ENCODE measurements around the gene ZNF609. TPM values are rescaled to one million over a fixed set of nuclear protein-coding genes. Genes with fewer than 3 reads are reported as not detected.

ZNF609 gene
- total and polyA plus RNA-seq, 4 donors: 8.1 to 54.2 (median 22.0) TPM

- peaks cover 0 to 2% (median 0%) of the 10 kb centered on the region in 4 donors for H3K36me3 ChIP-seq (ENCODE audit: control insufficient read depth in 4 of 4, insufficient read depth in 4 of 4, low read length in 4 of 4)
- TF ChIP-seq CTCF (IDR thresholded peaks at IDR 0.05; ENCODE audit: control extremely low read depth, extremely low read depth): no peak
- 95 to 100% methylated on average over 2 of the region's 2 CpGs for WGBS, 2 donors
- no peaks in the 10 kb centered on the region for H3K27me3 ChIP-seq (ENCODE audit: control insufficient read depth in 3 of 3, insufficient read depth in 3 of 3, low read length in 2 of 3)
- H3K9me3 ChIP-seq (ENCODE audit: control insufficient read depth in 4 of 4, insufficient read depth in 3 of 4, low read length in 3 of 4): peaks cover 0 to 10% (median 1%) of the 10 kb centered on the region in 4 donors
- H3K4me3 ChIP-seq: no peak overlapping the region
- no peak overlapping the region for H3K9ac ChIP-seq (ENCODE audit: insufficient read depth in 1 of 2, low read length in 2 of 2)
- DNase-seq: no peak
- no peak overlapping the region for H3K27ac ChIP-seq (ENCODE audit: low read depth in 1 of 2, low read length in 1 of 2)
- no peak for ATAC-seq (ENCODE audit: insufficient read depth, low FRiP score)
- H3K4me1 ChIP-seq (ENCODE audit: control insufficient read depth in 5 of 5, insufficient read depth in 5 of 5, low read length in 5 of 5): peaks cover 0 to 3% (median 2%) of the 10 kb centered on the region in 5 donors
Observed at GRCh38 chr15:64581408-64581761, 121.0 kb downstream of the ZNF609 start.

GRCh38 chr15:64582202-64582601 is 121.8 kb downstream of the ZNF609 start:
- no peak overlapping the region for H3K9ac ChIP-seq (ENCODE audit: insufficient read depth in 1 of 2, low read length in 2 of 2)
- H3K9me3 ChIP-seq (ENCODE audit: control insufficient read depth in 4 of 4, insufficient read depth in 3 of 4, low read length in 3 of 4): peaks cover 0 to 10% (median 1%) of the 10 kb centered on the region in 4 donors
- ATAC-seq (ENCODE audit: insufficient read depth, low FRiP score) (no peak), DNase-seq (no peak)
- H3K4me3 ChIP-seq: no peak overlapping the region
- H3K4me1 ChIP-seq (ENCODE audit: control insufficient read depth in 5 of 5, insufficient read depth in 5 of 5, low read length in 5 of 5): peaks cover 0 to 7% (median 2%) of the 10 kb centered on the region in 5 donors
- TF ChIP-seq CTCF (IDR thresholded peaks at IDR 0.05; ENCODE audit: control extremely low read depth, extremely low read depth): no peak
- no peak overlapping the region for H3K27ac ChIP-seq (ENCODE audit: low read depth in 1 of 2, low read length in 1 of 2)
- 81 to 82% methylated on average over 3 of the region's 3 CpGs for WGBS, 2 donors
- H3K36me3 ChIP-seq (ENCODE audit: control insufficient read depth in 4 of 4, insufficient read depth in 4 of 4, low read length in 4 of 4): peaks cover 0 to 2% (median 0%) of the 10 kb centered on the region in 4 donors
- H3K27me3 ChIP-seq (ENCODE audit: control insufficient read depth in 3 of 3, insufficient read depth in 3 of 3, low read length in 2 of 3): no peaks in the 10 kb centered on the region

GRCh38 chr15:64583519-64583918 is 123.1 kb downstream of the ZNF609 start:
- ATAC-seq (ENCODE audit: insufficient read depth, low FRiP score) (no peak), DNase-seq (no peak)
- Histone ChIP-seq H3K4me1 (ENCODE audit: control insufficient read depth in 5 of 5, insufficient read depth in 5 of 5, low read length in 5 of 5) (peaks cover 0 to 7% (median 2%) of the 10 kb centered on the region in 5 donors), H3K9me3 (ENCODE audit: control insufficient read depth in 4 of 4, insufficient read depth in 3 of 4, low read length in 3 of 4) (peaks cover 0 to 10% (median 1%) of the 10 kb centered on the region in 4 donors), H3K27ac (ENCODE audit: low read depth in 1 of 2, low read length in 1 of 2) (no peak overlapping the region), H3K36me3 (ENCODE audit: control insufficient read depth in 4 of 4, insufficient read depth in 4 of 4, low read length in 4 of 4) (peaks cover 0 to 2% (median 0%) of the 10 kb centered on the region in 4 donors), H3K9ac (ENCODE audit: insufficient read depth in 1 of 2, low read length in 2 of 2) (no peak overlapping the region), H3K4me3 (no peak overlapping the region), H3K27me3 (ENCODE audit: control insufficient read depth in 3 of 3, insufficient read depth in 3 of 3, low read length in 2 of 3) (no peaks in the 10 kb centered on the region)
- WGBS, 2 donors: 76 to 86% methylated on average over 4 of the region's 4 CpGs
- no peak for TF ChIP-seq CTCF (IDR thresholded peaks at IDR 0.05; ENCODE audit: control extremely low read depth, extremely low read depth)

GRCh38 chr15:64583983-64584382 is 123.6 kb downstream of the ZNF609 start:
- ATAC-seq (ENCODE audit: insufficient read depth, low FRiP score) (no peak), DNase-seq (no peak)
- H3K36me3 ChIP-seq (ENCODE audit: control insufficient read depth in 4 of 4, insufficient read depth in 4 of 4, low read length in 4 of 4): peaks cover 0 to 2% (median 0%) of the 10 kb centered on the region in 4 donors
- no peaks in the 10 kb centered on the region for H3K27me3 ChIP-seq (ENCODE audit: control insufficient read depth in 3 of 3, insufficient read depth in 3 of 3, low read length in 2 of 3)
- H3K4me1 ChIP-seq (ENCODE audit: control insufficient read depth in 5 of 5, insufficient read depth in 5 of 5, low read length in 5 of 5): peaks cover 0 to 10% (median 4%) of the 10 kb centered on the region in 5 donors
- WGBS, 2 donors: 87 to 91% methylated on average over 3 of the region's 3 CpGs
- H3K9me3 ChIP-seq (ENCODE audit: control insufficient read depth in 4 of 4, insufficient read depth in 3 of 4, low read length in 3 of 4): peaks cover 0 to 10% (median 1%) of the 10 kb centered on the region in 4 donors
- no peak overlapping the region for H3K27ac ChIP-seq (ENCODE audit: low read depth in 1 of 2, low read length in 1 of 2)
- H3K9ac ChIP-seq (ENCODE audit: insufficient read depth in 1 of 2, low read length in 2 of 2): no peak overlapping the region
- no peak overlapping the region for H3K4me3 ChIP-seq
- TF ChIP-seq CTCF (IDR thresholded peaks at IDR 0.05; ENCODE audit: control extremely low read depth, extremely low read depth): no peak
